Measurements from ENCODE around the gene GABRR3.

GABRR3 gene

DNA sequence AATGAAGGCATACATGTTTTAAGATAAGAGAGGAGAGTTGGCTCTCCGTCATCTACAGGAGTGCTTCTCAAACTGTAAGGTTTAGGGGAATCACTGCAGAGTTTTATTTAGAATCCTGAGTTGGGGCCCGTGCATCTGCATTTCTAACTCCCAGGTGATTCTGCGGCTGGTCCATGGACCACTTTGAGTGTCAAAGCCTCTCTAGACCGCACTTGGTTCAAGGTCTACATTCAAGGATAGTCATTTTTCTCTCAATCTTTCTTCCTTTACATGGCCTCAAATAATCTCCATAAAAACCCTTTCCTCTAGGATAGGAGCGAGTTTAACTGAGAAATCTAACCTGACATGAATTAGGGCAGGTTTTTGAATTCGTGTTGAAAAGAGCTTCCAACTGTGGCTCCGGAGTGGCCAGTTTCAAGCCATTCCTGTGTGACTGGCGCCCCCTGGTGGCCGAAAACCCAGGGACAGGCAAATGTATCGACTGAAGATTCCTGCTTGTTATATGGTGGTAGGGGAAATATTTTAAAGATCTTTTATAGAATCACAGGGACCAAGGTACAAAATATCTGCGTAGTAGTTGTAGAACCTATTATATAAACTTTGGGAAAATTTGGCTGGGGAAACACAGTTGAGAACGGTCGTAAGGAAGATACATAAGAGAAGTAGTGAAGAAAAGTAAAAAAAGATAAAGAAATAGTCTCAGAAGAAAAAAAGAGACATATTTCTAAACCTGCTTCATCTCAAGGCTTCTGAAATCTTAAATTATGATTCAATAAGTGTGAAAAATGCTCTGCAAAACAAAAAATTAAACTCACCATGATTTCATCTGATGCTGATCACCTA is 11.9 kb downstream of the GABRR3 start:
- H3K4me3 ChIP-seq (ENCODE audit: low read depth, low read length): no peak overlapping the region
- DNase-seq (ENCODE audit: low read depth): peak; percentile 88
- TF ChIP-seq, protein P1, sequence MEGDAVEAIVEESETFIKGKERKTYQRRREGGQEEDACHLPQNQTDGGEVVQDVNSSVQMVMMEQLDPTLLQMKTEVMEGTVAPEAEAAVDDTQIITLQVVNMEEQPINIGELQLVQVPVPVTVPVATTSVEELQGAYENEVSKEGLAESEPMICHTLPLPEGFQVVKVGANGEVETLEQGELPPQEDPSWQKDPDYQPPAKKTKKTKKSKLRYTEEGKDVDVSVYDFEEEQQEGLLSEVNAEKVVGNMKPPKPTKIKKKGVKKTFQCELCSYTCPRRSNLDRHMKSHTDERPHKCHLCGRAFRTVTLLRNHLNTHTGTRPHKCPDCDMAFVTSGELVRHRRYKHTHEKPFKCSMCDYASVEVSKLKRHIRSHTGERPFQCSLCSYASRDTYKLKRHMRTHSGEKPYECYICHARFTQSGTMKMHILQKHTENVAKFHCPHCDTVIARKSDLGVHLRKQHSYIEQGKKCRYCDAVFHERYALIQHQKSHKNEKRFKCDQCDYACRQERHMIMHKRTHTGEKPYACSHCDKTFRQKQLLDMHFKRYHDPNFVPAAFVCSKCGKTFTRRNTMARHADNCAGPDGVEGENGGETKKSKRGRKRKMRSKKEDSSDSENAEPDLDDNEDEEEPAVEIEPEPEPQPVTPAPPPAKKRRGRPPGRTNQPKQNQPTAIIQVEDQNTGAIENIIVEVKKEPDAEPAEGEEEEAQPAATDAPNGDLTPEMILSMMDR (IDR thresholded peaks at IDR 0.05; ENCODE audit: insufficient read depth, low read depth, low read length, missing control alignments): peak; percentile 80

DNA sequence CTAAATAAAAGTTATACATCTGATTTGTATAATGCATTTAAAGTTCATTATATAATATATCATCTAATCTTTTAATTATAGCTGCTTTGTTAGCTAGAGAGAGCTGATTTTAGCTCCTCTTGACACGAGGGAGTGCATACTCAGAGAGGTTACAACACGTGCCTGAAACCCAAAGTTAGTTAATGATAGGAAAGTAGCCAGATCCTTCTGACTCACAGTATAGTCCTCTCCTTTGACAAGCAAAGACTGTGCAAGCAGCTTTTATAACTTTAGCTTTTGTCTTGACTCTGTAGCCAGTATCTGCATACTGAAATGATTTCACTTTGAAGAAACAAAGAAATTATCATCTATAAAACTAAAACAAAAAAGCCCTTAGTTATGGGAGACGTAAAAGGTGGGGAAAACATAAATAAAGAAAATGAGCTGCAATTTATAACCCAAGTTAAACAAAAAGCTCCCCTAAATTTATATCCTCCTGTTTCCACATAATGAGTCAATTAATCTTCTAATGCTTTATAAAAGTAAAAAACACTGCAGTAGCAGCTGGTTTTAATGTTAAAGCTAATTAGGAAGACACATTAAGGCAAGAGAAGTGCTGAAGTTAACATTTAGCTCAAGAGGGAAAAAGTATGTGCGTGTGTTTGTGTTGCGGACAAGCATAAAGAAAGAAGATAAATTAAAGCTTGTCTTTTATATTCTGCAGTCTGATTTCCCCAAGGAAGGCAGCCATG is 13.1 kb downstream of the GABRR3 start:
- TF ChIP-seq, protein P1 (IDR thresholded peaks at IDR 0.05; ENCODE audit: insufficient read depth, low read depth, low read length, missing control alignments): no peak
- no peak overlapping the region for H3K4me3 ChIP-seq (ENCODE audit: low read depth, low read length)
- no peak for DNase-seq (ENCODE audit: low read depth)

DNA sequence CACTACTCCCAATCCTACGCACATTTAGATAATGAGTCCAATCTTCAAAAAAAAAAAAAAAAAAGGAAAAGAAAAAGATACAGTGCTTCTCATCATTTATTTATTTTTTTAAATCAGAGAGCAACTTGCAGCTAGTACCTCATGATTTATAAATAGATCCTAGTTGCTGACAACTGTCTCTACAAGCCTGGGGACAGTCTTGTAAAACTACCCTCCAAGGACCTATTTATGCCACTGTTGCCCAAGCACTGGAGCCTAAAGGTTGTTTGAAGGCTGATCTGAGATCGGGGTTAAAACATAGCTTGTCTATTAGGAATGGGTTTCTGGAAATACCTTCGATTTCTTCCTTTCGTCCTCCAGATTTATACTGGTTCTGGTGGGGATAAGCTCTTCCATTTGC is 14.7 kb downstream of the GABRR3 start:
- DNase-seq (ENCODE audit: low read depth): no peak
- TF ChIP-seq, protein P1 (IDR thresholded peaks at IDR 0.05; ENCODE audit: insufficient read depth, low read depth, low read length, missing control alignments): no peak
- H3K4me3 ChIP-seq (ENCODE audit: low read depth, low read length): no peak overlapping the region

DNA sequence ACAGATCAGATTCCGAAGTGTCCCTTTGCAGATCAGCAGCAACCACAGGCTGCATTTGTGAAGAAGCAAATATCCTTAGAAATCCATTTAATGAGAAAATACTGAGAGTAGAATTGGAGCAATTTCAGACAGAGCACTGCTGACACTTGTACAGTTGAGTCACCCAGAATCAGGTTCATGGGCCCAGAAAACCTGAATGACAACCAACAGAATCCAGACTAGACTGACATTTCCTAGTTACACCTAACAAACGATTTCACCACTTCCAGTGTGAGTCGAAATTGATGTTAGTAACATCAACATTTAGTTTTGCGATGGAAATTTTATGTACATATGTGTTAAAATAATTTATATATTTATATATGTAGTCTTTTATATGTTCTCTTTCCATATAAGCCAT is 16.8 kb downstream of the GABRR3 start:
- no peak overlapping the region for H3K4me3 ChIP-seq (ENCODE audit: low read depth, low read length)
- TF ChIP-seq, protein P1 (IDR thresholded peaks at IDR 0.05; ENCODE audit: insufficient read depth, low read depth, low read length, missing control alignments): no peak
- DNase-seq (ENCODE audit: low read depth): no peak

- H3K4me3 ChIP-seq (ENCODE audit: low read depth, low read length): no peak overlapping the region
- TF ChIP-seq, protein P1 (IDR thresholded peaks at IDR 0.05; ENCODE audit: insufficient read depth, low read depth, low read length, missing control alignments): no peak
- no peak for DNase-seq (ENCODE audit: low read depth)
Observed at GRCh38 chr3:98014268-98014585, 20.9 kb downstream of the GABRR3 start.

GRCh38 chr3:98013411-98014267 is 21.5 kb downstream of the GABRR3 start:
- no peak overlapping the region for H3K4me3 ChIP-seq (ENCODE audit: low read depth, low read length)
- DNase-seq (ENCODE audit: low read depth): no peak
- TF ChIP-seq, protein P1 (IDR thresholded peaks at IDR 0.05; ENCODE audit: insufficient read depth, low read depth, low read length, missing control alignments): no peak
